Large intestine (tissue), 3 donors: ENCODE data around the gene RNASE9. TPM values are rescaled to one million over a fixed set of nuclear protein-coding genes. Genes with fewer than 3 reads are reported as not detected.
"Not testable (repeated sequence)": the region's sequence is repeated elsewhere in the genome, so short reads cannot be mapped to it uniquely, and the experiment has no call there.

Source experiments
- DNase-seq, 2 donors: peaks; one replicate each; pipeline versions ENCODE4 v3.0.0 to v3.0.0-alpha.2; 2013
- H3K27ac ChIP-seq: one replicate; pipeline ENCODE4 v1.5.1; 2013; ENCODE audit warnings: low read length
- H3K27me3 ChIP-seq: 2 replicates; pipeline ENCODE4 v1.6.1; 2013; ENCODE audit warnings: low read length; ENCODE audit not compliant: control insufficient read depth, insufficient read depth
- H3K36me3 ChIP-seq: 2 replicates; pipeline ENCODE4 v1.6.1; 2013; ENCODE audit warnings: low read length; ENCODE audit not compliant: control insufficient read depth, insufficient read depth
- H3K4me1 ChIP-seq: one replicate; pipeline ENCODE4 v1.6.1; 2013; ENCODE audit warnings: low read length; ENCODE audit not compliant: control insufficient read depth, insufficient read depth
- H3K4me3 ChIP-seq: one replicate; pipeline ENCODE4 v1.5.1; 2013; ENCODE audit warnings: low read length
- H3K9me3 ChIP-seq: one replicate; pipeline ENCODE4 v1.6.1; 2013; ENCODE audit warnings: mild to moderate bottlenecking, low read depth, low read length, moderate library complexity; ENCODE audit not compliant: control insufficient read depth
- WGBS: methylation state at CpG from one replicate; pipeline ENCODE4 v1.1.5; 2013; ENCODE audit warnings: low lambda C conversion rate; ENCODE audit not compliant: insufficient coverage; 5-methylcytosine and 5-hydroxymethylcytosine counted together
- polyA plus RNA-seq: library from polyadenylated mRNA; unstranded; fragments of 120-200 nt; gene quantifications from one replicate; pipeline ENCODE4 v1.2.1, GENCODE V29; 2013

Gene RNASE9
- polyA plus RNA-seq, 1 donor: not detected

GRCh38 chr14:20601522-20601921, 40.7 kb upstream of the RNASE9 start:
- Histone ChIP-seq H3K4me1 (peaks cover 4% of the 10 kb centered on the region), H3K27ac (no peak overlapping the region), H3K4me3 (no peak overlapping the region), H3K36me3 (no peaks in the 10 kb centered on the region), H3K9me3 (no peaks in the 10 kb centered on the region), H3K27me3 (no peaks in the 10 kb centered on the region)
- no peak for DNase-seq
- no CpG with 5 or more reads among the region's 12 CpGs for WGBS

DNA sequence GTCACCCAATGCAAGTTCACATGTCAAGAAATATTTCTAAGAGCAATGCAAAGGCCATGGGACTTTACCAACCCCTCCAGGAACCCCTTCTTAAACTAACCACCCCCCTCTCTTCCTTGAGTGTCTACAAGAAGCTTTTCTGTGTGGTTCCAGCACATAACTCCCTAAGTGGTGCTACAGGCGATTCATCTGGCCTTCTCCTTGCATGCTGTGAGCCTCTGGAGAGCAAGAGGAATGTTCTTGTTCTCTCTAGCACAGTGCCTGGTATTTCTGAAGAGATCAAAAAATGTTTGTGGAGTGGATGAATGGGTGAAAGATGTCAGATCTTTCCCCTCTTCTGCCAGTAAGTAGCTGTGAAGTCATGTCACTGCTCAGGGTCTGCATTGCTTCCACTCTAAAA, 36.3 kb upstream of the RNASE9 start:
- Histone ChIP-seq H3K9me3 (no peaks in the 10 kb centered on the region), H3K4me1 (no peaks in the 10 kb centered on the region), H3K27me3 (no peaks in the 10 kb centered on the region), H3K36me3 (no peaks in the 10 kb centered on the region), H3K27ac (no peak overlapping the region), H3K4me3 (no peak overlapping the region)
- WGBS: no CpG with 5 or more reads among the region's 1 CpG
- DNase-seq: no peak

- not testable (repeated sequence) for H3K27me3 ChIP-seq, H3K36me3 ChIP-seq, H3K27ac ChIP-seq, H3K9me3 ChIP-seq, DNase-seq, H3K4me1 ChIP-seq, H3K4me3 ChIP-seq
- no CpG with 5 or more reads among the region's 3 CpGs for WGBS
Observed at GRCh38 chr14:20595726-20596125, 34.9 kb upstream of the RNASE9 start.

GRCh38 chr14:20592574-20592973, 31.7 kb upstream of the RNASE9 start:
- H3K9me3 ChIP-seq: no peaks in the 10 kb centered on the region
- 80% methylated on average over 1 of the region's 1 CpG for WGBS
- no peaks in the 10 kb centered on the region for H3K4me1 ChIP-seq

GRCh38 chr14:20591235-20591634, 30.4 kb upstream of the RNASE9 start, which contains the start of gene RNASE12:
Gene RNASE12 (minus strand): TSS chr14:20591376. CDS start chr14:20590723, 653 bp downstream.
- Histone ChIP-seq H3K36me3 (no peaks in the 10 kb centered on the region), H3K4me1 (no peaks in the 10 kb centered on the region), H3K27ac (no peak within 1 kb of the TSS), H3K4me3 (no peak within 1 kb of the TSS), H3K9me3 (no peaks in the 10 kb centered on the region), H3K27me3 (peaks cover 5% of the 10 kb centered on the region)
- no peak for DNase-seq
- WGBS: 90% methylated on average over 2 of the region's 4 CpGs

More at GRCh38 chr14:20592574-20592973, 31.7 kb upstream of the RNASE9 start:
- DNase-seq: no peak
- H3K27ac ChIP-seq: no peak overlapping the region
- H3K36me3 ChIP-seq: no peaks in the 10 kb centered on the region
- peaks cover 5% of the 10 kb centered on the region for H3K27me3 ChIP-seq
- H3K4me3 ChIP-seq: no peak overlapping the region

DNA sequence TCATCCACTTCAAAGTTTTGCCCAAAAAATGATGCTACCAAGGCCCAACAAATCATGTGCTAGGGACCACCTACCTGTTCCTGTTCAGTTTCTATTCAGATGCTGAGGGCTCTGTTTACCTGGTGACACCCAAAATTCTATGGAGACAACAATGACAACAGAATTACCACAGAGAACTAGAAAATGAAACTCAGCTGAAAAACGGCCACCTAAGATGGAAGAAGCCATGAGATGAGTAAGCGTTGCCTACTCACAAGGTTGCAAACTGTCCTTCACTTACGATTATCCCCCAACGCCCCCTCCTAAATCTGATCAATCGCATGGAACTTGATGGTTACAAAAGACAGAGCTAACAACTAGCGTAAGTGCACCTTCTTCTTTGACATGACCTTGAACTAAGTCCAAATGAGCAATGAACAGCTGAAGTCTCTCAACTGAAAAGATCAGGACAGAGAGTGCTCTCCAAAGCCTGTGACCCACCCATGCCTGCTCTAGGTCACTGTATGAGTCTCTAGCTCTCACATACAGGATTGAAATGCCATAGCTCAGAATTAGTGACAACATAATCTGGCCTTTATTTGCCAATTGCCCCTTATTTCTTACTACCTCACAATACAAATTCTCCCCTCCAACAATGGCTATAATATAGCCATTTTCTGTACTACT, 26.8 kb upstream of the RNASE9 start, which contains the start of gene RNASE11:
TSS of gene RNASE11 (minus strand) at position 513 of the 666 bp plus-strand sequence.
- H3K27me3 ChIP-seq: peaks cover 8% of the 10 kb centered on the region
- no peak within 1 kb of the TSS for H3K27ac ChIP-seq
- no peak within 1 kb of the TSS for H3K4me3 ChIP-seq
- no CpG with 5 or more reads among the region's 6 CpGs for WGBS
- DNase-seq: no peak
- no peaks in the 10 kb centered on the region for H3K9me3 ChIP-seq
- H3K4me1 ChIP-seq: no peaks in the 10 kb centered on the region
- H3K36me3 ChIP-seq: no peaks in the 10 kb centered on the region

GRCh38 chr14:20583908-20584307, 23.1 kb upstream of the RNASE9 start:
- no peak overlapping the region for H3K4me3 ChIP-seq
- no peaks in the 10 kb centered on the region for H3K4me1 ChIP-seq
- WGBS: 80% methylated on average over 1 of the region's 5 CpGs
- no peak for DNase-seq
- no peaks in the 10 kb centered on the region for H3K36me3 ChIP-seq
- H3K9me3 ChIP-seq: no peaks in the 10 kb centered on the region
- no peak overlapping the region for H3K27ac ChIP-seq
- peaks cover 3% of the 10 kb centered on the region for H3K27me3 ChIP-seq

GRCh38 chr14:20583142-20583541, 22.3 kb upstream of the RNASE9 start:
- H3K4me1 ChIP-seq: no peaks in the 10 kb centered on the region
- H3K27me3 ChIP-seq: peaks cover 3% of the 10 kb centered on the region
- no peaks in the 10 kb centered on the region for H3K36me3 ChIP-seq
- no peak overlapping the region for H3K4me3 ChIP-seq
- DNase-seq: no peak
- H3K9me3 ChIP-seq: no peaks in the 10 kb centered on the region
- H3K27ac ChIP-seq: no peak overlapping the region

GRCh38 chr14:20580242-20580641, 19.4 kb upstream of the RNASE9 start:
- no peak for DNase-seq
- H3K9me3 ChIP-seq: no peaks in the 10 kb centered on the region
- no peaks in the 10 kb centered on the region for H3K4me1 ChIP-seq
- no peaks in the 10 kb centered on the region for H3K36me3 ChIP-seq
- H3K27ac ChIP-seq: no peak overlapping the region
- peaks cover 3% of the 10 kb centered on the region for H3K27me3 ChIP-seq
- H3K4me3 ChIP-seq: no peak overlapping the region
- 90% methylated on average over 2 of the region's 4 CpGs for WGBS

GRCh38 chr14:20578784-20579502, 18.1 kb upstream of the RNASE9 start:
- WGBS: 80% methylated on average over 1 of the region's 14 CpGs
- Histone ChIP-seq H3K9me3 (no peaks in the 10 kb centered on the region), H3K4me3 (no peak overlapping the region), H3K4me1 (no peaks in the 10 kb centered on the region), H3K36me3 (no peaks in the 10 kb centered on the region), H3K27ac (no peak overlapping the region), H3K27me3 (no peaks in the 10 kb centered on the region)
- no peak for DNase-seq
